C4-2B (cell line): Measurements from ENCODE around the gene ATP13A3.

ENCODE experiments used
- H3K27ac ChIP-seq: fragments of 450-650 bp; 2 replicates; pipeline ENCODE4 v1.5.1; 2017
- ZFX ChIP-seq: fragments of 450-650 bp; IDR thresholded peaks from 2 replicates; pipeline ENCODE4 v1.6.1; 2017
- TF ChIP-seq, protein P1 (sequence below): fragments of 450-650 bp; conservative IDR thresholded peaks from 2 replicates; pipeline ENCODE4 v1.5.1; 2017; ENCODE audit warnings: mild to moderate bottlenecking

Gene ATP13A3

DNA sequence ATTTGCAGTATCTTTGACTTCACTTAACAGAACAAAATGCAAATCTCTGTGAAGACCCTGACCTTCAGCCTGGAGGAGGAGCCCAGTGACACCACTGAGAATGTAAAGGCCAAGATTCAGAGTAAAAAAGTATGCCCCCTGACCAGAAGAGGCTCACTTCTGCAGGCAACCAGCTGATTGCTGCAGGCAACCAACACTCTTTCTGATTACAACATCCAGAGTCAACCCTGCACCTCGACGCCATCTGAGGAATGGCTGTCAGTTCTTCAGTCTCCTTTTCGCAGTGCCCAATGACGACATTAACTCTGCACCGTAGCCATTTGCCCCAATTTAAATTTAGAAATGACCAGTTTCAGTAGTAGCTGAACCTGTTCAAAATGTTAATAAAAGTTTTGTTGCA, 14.9 kb downstream of the ATP13A3 start:
- TF ChIP-seq, protein P1, sequence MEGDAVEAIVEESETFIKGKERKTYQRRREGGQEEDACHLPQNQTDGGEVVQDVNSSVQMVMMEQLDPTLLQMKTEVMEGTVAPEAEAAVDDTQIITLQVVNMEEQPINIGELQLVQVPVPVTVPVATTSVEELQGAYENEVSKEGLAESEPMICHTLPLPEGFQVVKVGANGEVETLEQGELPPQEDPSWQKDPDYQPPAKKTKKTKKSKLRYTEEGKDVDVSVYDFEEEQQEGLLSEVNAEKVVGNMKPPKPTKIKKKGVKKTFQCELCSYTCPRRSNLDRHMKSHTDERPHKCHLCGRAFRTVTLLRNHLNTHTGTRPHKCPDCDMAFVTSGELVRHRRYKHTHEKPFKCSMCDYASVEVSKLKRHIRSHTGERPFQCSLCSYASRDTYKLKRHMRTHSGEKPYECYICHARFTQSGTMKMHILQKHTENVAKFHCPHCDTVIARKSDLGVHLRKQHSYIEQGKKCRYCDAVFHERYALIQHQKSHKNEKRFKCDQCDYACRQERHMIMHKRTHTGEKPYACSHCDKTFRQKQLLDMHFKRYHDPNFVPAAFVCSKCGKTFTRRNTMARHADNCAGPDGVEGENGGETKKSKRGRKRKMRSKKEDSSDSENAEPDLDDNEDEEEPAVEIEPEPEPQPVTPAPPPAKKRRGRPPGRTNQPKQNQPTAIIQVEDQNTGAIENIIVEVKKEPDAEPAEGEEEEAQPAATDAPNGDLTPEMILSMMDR = no peak; the same call in 1 of the 2 replicates
- no peak for TF ChIP-seq ZFX
- H3K27ac ChIP-seq = no peak overlapping the region

DNA sequence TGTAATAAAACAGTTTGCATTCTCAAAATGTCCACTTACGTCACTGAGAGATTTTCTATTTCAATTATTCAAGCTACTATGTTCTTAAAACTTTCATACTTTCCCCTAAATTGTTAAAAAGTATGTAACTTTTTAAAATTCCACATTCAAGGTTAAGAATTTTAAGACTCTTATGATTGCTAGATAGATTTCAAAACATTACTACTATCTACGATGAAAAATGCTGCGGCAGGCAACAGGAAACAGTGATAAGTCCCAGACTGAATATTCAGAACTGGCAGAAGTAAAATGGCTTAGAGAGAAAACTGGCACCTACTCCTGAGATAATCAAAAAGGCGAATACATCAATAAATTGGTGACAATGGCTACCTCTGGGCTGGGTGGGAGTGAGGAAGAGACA, 16.2 kb downstream of the ATP13A3 start:
- TF ChIP-seq ZFX = no peak
- TF ChIP-seq, protein P1 = no peak
- no peak overlapping the region for H3K27ac ChIP-seq

DNA sequence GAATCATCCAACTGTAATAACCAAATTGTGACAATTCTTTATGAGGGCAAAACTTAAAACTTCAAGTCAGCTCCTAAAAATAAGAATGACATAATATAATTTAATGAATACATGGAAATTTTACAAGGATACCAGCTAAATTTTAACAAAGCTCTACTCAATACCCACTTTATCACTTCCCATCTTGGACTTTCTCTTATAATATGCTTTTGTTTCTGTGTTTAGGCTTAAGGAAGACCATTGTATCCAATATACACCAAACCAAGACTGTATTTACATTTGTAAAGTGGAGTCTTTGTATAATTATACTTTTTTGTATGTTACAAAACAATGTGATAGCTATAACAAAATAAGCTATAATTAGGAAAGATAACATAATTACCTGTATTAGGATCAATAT, 16.8 kb downstream of the ATP13A3 start:
- TF ChIP-seq ZFX = no peak
- TF ChIP-seq, protein P1 = no peak
- no peak overlapping the region for H3K27ac ChIP-seq

DNA sequence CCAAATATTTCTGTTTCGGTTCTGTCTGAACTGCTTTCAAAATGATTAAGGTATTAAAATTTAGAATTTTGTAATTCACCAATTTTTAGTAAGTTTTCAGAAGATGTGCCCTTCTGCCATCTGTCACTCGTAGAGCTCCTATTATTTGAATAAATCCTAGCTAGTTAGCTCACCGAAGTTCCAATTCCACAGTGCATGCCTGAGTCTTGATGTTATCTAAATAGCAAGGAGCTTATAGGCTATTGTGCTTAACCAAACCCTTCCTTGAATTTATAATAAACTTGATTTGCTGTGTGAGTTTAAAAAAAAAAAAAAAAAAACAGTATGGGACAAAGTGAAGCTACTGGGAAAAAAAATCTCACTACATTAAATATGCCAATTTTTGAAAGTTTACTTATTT, 18.7 kb downstream of the ATP13A3 start:
- no peak for TF ChIP-seq ZFX
- TF ChIP-seq, protein P1 = no peak

DNA sequence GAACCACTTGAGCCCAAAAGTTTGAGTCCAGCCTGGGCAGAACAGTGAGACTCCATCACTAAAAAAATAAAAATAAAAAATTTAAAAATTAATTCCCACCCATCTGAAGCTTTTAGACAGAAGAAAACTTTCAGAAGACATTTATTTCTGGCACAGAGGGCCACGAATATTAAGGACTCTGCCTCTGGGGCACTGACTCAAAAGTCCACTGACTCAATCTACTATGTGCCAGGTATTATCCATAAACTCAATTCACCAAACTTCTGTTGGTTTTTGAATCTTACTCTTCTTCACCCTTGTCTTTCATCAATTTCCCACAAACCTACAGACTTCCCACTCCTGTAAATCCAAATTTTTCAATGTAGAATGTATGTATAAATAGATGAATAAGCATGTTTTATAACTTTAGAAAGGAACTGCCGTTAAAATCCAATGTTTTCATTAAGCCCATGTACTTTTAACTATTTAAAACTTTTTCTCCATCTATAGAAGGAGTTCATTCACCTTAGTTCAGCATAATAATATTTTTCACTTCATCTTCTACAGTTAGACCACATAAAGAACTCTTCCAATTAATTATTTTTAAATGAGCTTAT, 19.9 kb downstream of the ATP13A3 start:
- TF ChIP-seq, protein P1 = no peak
- no peak for TF ChIP-seq ZFX
- H3K27ac ChIP-seq = no peak overlapping the region

More for the DNA sequence above, 18.7 kb downstream of the ATP13A3 start:
- H3K27ac ChIP-seq = no peak overlapping the region

DNA sequence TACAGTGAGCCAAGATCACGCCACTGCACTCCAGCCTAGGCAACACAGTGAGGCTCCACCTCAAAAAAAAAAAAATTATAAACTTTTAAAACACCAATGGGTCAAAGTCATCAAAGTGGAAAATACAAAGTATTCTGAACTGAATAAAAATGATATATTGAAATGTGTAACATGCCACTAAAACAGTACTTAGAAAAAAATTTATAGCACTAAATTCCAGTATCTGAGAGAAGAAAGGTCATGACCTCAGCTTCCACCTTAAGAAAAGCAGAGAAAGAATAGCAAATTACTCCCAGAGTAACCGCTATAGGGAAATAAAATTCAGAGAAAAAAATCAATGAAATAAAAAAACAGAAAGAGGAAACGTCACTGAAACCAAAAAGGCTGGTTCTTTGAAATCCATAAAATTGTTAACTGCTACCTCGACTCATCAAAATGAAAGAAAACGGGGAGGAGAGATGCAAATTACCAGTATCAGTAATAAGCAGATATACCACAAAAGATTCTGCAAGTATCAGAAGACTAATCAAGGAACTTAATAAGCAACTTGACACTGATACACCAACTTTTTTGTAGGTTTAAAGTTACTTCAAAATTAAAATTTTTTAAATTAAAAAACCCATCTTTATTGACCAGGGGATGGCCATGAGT, 20.8 kb downstream of the ATP13A3 start:
- TF ChIP-seq, protein P1 = no peak
- no peak for TF ChIP-seq ZFX
- H3K27ac ChIP-seq = no peak overlapping the region

DNA sequence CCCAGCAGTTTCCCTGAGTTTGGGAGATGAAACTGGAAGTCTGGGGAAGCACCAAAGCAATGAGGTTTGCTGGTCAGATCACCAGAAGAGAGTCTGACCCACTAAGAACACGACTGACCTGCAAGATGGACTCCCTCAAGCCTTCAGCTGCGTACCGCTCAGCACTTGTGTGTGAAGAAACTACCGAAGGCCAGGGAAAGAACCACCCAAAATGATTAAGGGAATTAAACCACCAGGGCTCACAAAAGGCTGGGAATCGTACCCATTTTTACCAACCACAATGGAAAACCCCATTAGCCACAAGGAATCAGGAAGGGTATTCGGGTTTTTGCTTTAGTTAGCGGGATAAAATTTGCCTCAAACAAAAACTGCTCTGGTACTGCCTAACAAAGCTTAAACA, 21.6 kb downstream of the ATP13A3 start:
- no peak overlapping the region for H3K27ac ChIP-seq
- TF ChIP-seq, protein P1 = no peak
- TF ChIP-seq ZFX = no peak
